Stimulated activated CD8-positive, alpha-beta memory T cell treated with anti-CD3 and anti-CD28 coated beads, Interleukin-12 subunit alpha, Interleukin-12 subunit beta, amount 100 ng/mL, for 4 hours (primary cell): ENCODE results near the gene KCNAB2.

Experiments used
- DNase-seq: peaks from one replicate; pipeline ENCODE4 v3.0.0-alpha.2; 2020; ENCODE audit warnings: low read depth

The KCNAB2 gene

GRCh38 chr1:6130036-6130435 is 84.3 kb downstream of the KCNAB2 start:
- no peak for DNase-seq

- DNase-seq: no peak
These were observed 84.9 kb downstream of the KCNAB2 start for GRCh38 chr1:6130596-6130995.

GRCh38 chr1:6131561-6131960 is 85.9 kb downstream of the KCNAB2 start:
- DNase-seq: no peak

- DNase-seq: no peak
These were observed 87.6 kb downstream of the KCNAB2 start for GRCh38 chr1:6133146-6133895.

GRCh38 chr1:6134206-6134605 is 88.5 kb downstream of the KCNAB2 start:
- DNase-seq: no peak

- DNase-seq: no peak
These were observed 89.2 kb downstream of the KCNAB2 start for GRCh38 chr1:6134741-6135510.

GRCh38 chr1:6136516-6137220 is 91.0 kb downstream of the KCNAB2 start:
- no peak for DNase-seq

GRCh38 chr1:6137758-6138157 is 92.1 kb downstream of the KCNAB2 start:
- DNase-seq: no peak

GRCh38 chr1:6140413-6140812 is 94.7 kb downstream of the KCNAB2 start:
- DNase-seq: no peak

- no peak for DNase-seq
These were observed 95.9 kb downstream of the KCNAB2 start for GRCh38 chr1:6141592-6141991.

GRCh38 chr1:6142036-6142621 is 96.4 kb downstream of the KCNAB2 start:
- DNase-seq: no peak

GRCh38 chr1:6142734-6143133 is 97.0 kb downstream of the KCNAB2 start:
- no peak for DNase-seq

GRCh38 chr1:6143395-6143794 is 97.7 kb downstream of the KCNAB2 start:
- no peak for DNase-seq

- no peak for DNase-seq
These were observed 98.5 kb downstream of the KCNAB2 start for GRCh38 chr1:6144175-6144574.

GRCh38 chr1:6144647-6145395 is 99.1 kb downstream of the KCNAB2 start:
- DNase-seq: no peak

- DNase-seq: no peak
These were observed 99.7 kb downstream of the KCNAB2 start for GRCh38 chr1:6145396-6145750.

- DNase-seq: no peak
These were observed 100.2 kb downstream of the KCNAB2 start for GRCh38 chr1:6145864-6146410.

- peak; percentile 45 for DNase-seq
These were observed 103.0 kb downstream of the KCNAB2 start for GRCh38 chr1:6148497-6149241.

- DNase-seq: no peak
These were observed 103.9 kb downstream of the KCNAB2 start for GRCh38 chr1:6149597-6149996.

GRCh38 chr1:6150006-6150938 is 104.6 kb downstream of the KCNAB2 start:
- DNase-seq: no peak
